ENCODE data around the gene ABI1. TPM values are rescaled to one million over a fixed set of nuclear protein-coding genes. Genes with fewer than 3 reads are reported as not detected.

ABI1 gene
- total RNA-seq, 2 donors from 2014 or later, result 40.6 to 42.2 TPM

GRCh38 chr10:26854524-26854923 is 6.2 kb downstream of the ABI1 start:
- TF ChIP-seq, protein P1, sequence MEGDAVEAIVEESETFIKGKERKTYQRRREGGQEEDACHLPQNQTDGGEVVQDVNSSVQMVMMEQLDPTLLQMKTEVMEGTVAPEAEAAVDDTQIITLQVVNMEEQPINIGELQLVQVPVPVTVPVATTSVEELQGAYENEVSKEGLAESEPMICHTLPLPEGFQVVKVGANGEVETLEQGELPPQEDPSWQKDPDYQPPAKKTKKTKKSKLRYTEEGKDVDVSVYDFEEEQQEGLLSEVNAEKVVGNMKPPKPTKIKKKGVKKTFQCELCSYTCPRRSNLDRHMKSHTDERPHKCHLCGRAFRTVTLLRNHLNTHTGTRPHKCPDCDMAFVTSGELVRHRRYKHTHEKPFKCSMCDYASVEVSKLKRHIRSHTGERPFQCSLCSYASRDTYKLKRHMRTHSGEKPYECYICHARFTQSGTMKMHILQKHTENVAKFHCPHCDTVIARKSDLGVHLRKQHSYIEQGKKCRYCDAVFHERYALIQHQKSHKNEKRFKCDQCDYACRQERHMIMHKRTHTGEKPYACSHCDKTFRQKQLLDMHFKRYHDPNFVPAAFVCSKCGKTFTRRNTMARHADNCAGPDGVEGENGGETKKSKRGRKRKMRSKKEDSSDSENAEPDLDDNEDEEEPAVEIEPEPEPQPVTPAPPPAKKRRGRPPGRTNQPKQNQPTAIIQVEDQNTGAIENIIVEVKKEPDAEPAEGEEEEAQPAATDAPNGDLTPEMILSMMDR (conservative IDR thresholded peaks at IDR 0.05), result no peak
- peaks cover 6% of the 10 kb centered on the region for H3K9me3 Mint-ChIP-seq
- no peak overlapping the region for H3K9ac ChIP-seq (ENCODE audit: extremely low read depth, low read length, poor library complexity, severe bottlenecking)
- H3K4me1 ChIP-seq (ENCODE audit: control insufficient read depth, insufficient read depth, low read length), result no peaks in the 10 kb centered on the region
- no peaks in the 10 kb centered on the region for H3K27me3 Mint-ChIP-seq (ENCODE audit: insufficient read depth)
- H3K4me3 Mint-ChIP-seq, result no peak overlapping the region
- H3K9me3 ChIP-seq (ENCODE audit: control insufficient read depth, low read length), result no peaks in the 10 kb centered on the region
- DNase-seq, result no peak
- no peaks in the 10 kb centered on the region for H3K36me3 ChIP-seq (ENCODE audit: control insufficient read depth, insufficient read depth, low read length)
- WGBS, 2 experiments (ENCODE audit: insufficient coverage in 1 of 2, insufficient read length in 1 of 2), result 83 to 92% methylated on average over 1 of the region's 1 CpG
- no peak overlapping the region for H3K27ac ChIP-seq (ENCODE audit: low read depth, low read length)
- H3K4me1 Mint-ChIP-seq, result peaks cover 19% of the 10 kb centered on the region
- peaks cover 7% of the 10 kb centered on the region for H3K36me3 Mint-ChIP-seq (ENCODE audit: low read depth)
- no peak overlapping the region for H3K27ac Mint-ChIP-seq
- no peaks in the 10 kb centered on the region for H3K27me3 ChIP-seq (ENCODE audit: control insufficient read depth, insufficient read depth, low read length, poor library complexity, severe bottlenecking)
- H3K4me3 ChIP-seq (ENCODE audit: low read length), result no peak overlapping the region

DNA sequence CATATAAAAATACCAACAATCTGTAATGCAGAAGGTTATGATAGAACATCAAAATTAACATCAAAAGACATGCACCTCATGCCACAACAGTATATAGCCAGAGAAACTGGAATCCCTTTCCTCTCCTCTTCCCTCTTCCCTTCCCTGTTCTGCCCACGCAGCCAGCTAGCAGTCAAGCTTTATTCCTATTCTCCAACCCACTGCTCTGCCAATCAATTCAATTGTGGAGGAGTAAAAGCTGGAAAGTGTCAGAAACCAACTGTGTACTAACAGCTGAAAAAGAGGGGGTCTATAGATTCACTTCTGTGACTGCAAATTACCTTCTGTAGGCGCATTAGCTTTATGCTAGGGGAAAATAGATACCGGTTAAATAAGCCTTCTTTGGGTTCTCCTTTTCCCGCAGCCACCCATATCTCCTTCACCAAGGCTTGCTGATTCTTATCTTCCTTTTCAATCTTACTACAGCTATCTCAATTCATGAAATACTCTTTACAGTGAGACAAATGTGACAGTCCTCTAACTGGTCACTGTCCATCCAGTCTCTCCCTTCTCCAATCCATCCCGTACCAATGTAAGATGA is 16.3 kb downstream of the ABI1 start:
- Mint-ChIP-seq H3K27me3 (ENCODE audit: insufficient read depth) (no peaks in the 10 kb centered on the region), H3K4me3 (no peak overlapping the region), H3K4me1 (peaks cover 16% of the 10 kb centered on the region), H3K9me3 (peaks cover 3% of the 10 kb centered on the region), H3K27ac (peak overlapping the region; percentile 35), H3K36me3 (ENCODE audit: low read depth) (peaks cover 8% of the 10 kb centered on the region)
- H3K4me1 ChIP-seq (ENCODE audit: control insufficient read depth, insufficient read depth, low read length), result no peaks in the 10 kb centered on the region
- H3K9ac ChIP-seq (ENCODE audit: extremely low read depth, low read length, poor library complexity, severe bottlenecking), result no peak overlapping the region
- H3K27me3 ChIP-seq (ENCODE audit: control insufficient read depth, insufficient read depth, low read length, poor library complexity, severe bottlenecking), result no peaks in the 10 kb centered on the region
- TF ChIP-seq, protein P1 (conservative IDR thresholded peaks at IDR 0.05), result no peak
- no peak overlapping the region for H3K4me3 ChIP-seq (ENCODE audit: low read length)
- WGBS, 2 experiments (ENCODE audit: insufficient coverage in 1 of 2, insufficient read length in 1 of 2), result 84 to 90% methylated on average over 3 to 5 of the region's 5 CpGs
- peaks cover 5% of the 10 kb centered on the region for H3K9me3 ChIP-seq (ENCODE audit: control insufficient read depth, low read length)
- H3K27ac ChIP-seq (ENCODE audit: low read depth, low read length), result no peak overlapping the region
- no peak for DNase-seq
- H3K36me3 ChIP-seq (ENCODE audit: control insufficient read depth, insufficient read depth, low read length), result peaks cover 6% of the 10 kb centered on the region

GRCh38 chr10:26843736-26844135 is 17.0 kb downstream of the ABI1 start:
- peaks cover 8% of the 10 kb centered on the region for H3K36me3 Mint-ChIP-seq (ENCODE audit: low read depth)
- H3K9me3 ChIP-seq (ENCODE audit: control insufficient read depth, low read length), result peaks cover 5% of the 10 kb centered on the region
- H3K9ac ChIP-seq (ENCODE audit: extremely low read depth, low read length, poor library complexity, severe bottlenecking), result no peak overlapping the region
- TF ChIP-seq, protein P1 (conservative IDR thresholded peaks at IDR 0.05), result no peak
- no peaks in the 10 kb centered on the region for H3K27me3 Mint-ChIP-seq (ENCODE audit: insufficient read depth)
- H3K4me3 Mint-ChIP-seq, result no peak overlapping the region
- H3K27ac ChIP-seq (ENCODE audit: low read depth, low read length), result no peak overlapping the region
- H3K27ac Mint-ChIP-seq, result no peak overlapping the region
- H3K4me3 ChIP-seq (ENCODE audit: low read length), result no peak overlapping the region
- no peak for DNase-seq
- H3K27me3 ChIP-seq (ENCODE audit: control insufficient read depth, insufficient read depth, low read length, poor library complexity, severe bottlenecking), result no peaks in the 10 kb centered on the region
- peaks cover 6% of the 10 kb centered on the region for H3K36me3 ChIP-seq (ENCODE audit: control insufficient read depth, insufficient read depth, low read length)
- peaks cover 14% of the 10 kb centered on the region for H3K4me1 Mint-ChIP-seq
- 92 to 95% methylated on average over 3 of the region's 3 CpGs for WGBS, 2 experiments (ENCODE audit: insufficient coverage in 1 of 2, insufficient read length in 1 of 2)
- no peaks in the 10 kb centered on the region for H3K4me1 ChIP-seq (ENCODE audit: control insufficient read depth, insufficient read depth, low read length)
- peaks cover 3% of the 10 kb centered on the region for H3K9me3 Mint-ChIP-seq

All from endodermal cell (in vitro differentiated cells).